HG03159 (cell line): ENCODE results near the gene SIGLEC11.
"Not testable (repeated sequence)": the region's sequence is repeated elsewhere in the genome, so short reads cannot be mapped to it uniquely, and the experiment has no call there.

ENCODE experiments used
- ATAC-seq: cut with Tn5 transposase; IDR thresholded peaks from one replicate; pipeline ENCODE4 v1.9.1; 2021; ENCODE audit warnings: mild to moderate bottlenecking, moderate library complexity; ENCODE audit not compliant: unreplicated experiment

Gene SIGLEC11

DNA sequence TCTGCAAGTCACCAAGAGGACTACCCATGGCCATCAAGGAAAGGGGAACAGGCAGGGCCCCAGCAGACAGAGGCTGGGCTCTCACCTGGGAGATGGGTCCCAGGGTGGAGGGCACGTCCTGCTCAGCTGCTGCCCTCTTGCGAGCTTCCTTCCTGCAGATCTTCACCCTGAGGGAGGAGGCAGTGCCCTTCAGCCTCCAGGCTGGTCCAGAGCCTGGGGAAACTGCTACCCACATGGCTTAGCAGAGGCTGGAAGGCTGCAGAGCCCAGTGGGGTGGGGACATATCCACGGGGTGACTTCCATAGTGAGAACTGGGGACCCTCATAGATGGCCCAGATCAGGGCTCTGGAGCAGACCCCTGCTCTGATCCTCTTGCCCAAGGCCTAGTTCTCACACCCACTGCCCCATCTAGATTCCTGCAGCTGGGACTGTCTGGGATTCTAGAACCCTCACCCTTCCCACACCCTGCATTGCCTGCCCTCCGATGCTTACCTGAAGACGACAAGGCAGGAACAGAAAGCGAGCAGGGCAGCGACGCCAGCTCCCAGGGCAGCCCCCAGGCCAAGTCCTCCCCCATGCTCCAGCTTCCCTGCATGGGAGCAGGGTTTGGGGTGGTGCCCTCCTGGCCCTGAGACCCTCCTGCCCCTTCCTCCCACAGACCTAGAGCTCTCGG lies 9.0 kb downstream of the SIGLEC11 start:
- no peak for ATAC-seq

DNA sequence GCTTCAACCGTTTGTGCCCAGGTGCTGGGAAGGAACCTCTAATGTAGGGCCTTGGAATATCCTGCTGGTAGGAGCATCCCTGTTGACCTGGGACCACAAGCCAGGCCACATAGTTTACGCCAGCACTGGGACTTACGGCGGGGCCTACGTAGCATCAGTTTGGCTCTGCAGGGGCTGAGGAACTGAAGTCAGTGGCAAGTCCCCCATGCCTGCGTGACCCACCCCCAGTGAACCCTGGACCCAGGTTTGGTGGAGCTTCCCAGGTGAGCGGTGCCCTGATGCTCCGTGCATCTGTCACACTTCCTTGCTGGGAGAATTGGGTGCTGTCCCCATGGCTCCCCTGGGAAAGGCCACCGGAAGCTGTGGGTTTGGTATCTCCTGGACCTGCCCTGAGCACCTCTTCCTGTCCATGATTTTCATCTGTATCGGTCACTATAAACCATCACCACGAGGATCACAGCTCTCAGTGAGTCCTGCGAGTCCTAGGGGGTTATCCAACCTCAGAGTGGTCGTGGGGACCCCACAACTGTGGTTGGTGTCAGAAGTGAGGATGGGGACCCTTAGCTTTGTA lies 9.9 kb downstream of the SIGLEC11 start:
- no peak for ATAC-seq

- ATAC-seq, result no peak
These were observed 10.4 kb downstream of the SIGLEC11 start for GRCh38 chr19:49950590-49950948.

GRCh38 chr19:49949742-49950589 lies 11.0 kb downstream of the SIGLEC11 start:
- ATAC-seq, result no peak

DNA sequence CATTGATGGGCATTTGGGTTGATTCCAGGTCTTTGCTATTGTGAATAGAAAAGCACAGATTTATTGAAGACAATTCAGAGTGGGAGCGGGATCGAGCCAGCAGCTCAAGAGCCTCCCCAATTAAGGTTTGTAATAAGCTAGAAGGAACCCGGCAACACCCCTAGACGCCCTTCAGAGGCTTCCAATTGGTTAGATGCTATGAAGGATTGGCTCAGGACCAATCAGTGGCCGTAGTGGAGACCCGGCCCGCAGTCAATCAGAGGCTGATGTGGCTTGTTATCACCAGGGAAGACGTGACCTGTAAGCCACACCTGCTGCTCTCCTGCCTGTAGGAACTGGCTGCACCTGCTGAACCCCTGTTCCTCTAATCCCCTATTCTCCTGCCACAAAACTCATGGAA lies 14.6 kb downstream of the SIGLEC11 start:
- ATAC-seq, result no peak

DNA sequence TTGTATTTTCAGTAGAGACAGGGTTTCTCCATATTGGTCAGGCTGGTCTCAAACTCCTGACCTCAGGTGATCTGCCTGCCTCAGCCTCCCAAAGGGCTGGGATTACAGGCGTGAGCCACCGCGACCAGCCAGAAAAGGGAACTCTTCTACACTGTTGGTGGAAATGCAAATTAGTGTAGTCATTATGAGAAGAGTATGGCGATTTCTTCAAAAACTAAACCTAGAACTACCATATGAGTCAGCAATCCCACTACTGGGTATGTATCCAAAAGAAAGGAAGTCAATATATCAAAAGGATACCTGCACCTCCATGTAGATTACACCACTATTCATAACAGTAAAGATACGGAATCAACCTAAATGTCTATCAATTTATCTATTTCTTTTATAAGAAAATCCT lies 16.4 kb downstream of the SIGLEC11 start:
- not testable (repeated sequence) for ATAC-seq

- ATAC-seq, result no peak
These were observed 20.5 kb downstream of the SIGLEC11 start for GRCh38 chr19:49940482-49940791.

- no peak for ATAC-seq
These were observed 21.1 kb downstream of the SIGLEC11 start for GRCh38 chr19:49939721-49940481.

GRCh38 chr19:49938662-49939061 lies 22.3 kb downstream of the SIGLEC11 start:
- ATAC-seq, result no peak

- no peak for ATAC-seq
These were observed 23.1 kb downstream of the SIGLEC11 start for GRCh38 chr19:49937750-49938381.

DNA sequence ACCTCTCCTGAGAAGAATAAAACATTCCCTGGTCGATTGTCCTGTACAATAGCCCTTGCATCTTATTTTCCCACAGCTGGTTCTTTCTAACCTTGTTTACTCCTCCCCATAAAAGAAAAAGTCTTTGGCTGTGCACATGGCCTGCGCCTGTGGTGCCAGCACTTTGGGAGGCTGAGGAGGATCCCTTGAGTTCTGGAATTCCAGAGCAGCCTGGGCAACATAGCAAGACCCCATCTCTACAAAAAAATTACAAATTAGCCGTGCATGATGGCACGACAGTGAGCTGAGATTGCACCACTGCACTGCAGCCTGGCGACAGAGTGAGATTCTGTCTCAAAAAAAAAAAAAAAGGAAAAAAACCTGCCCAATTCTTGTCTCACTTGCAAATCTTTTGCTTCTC lies 24.4 kb downstream of the SIGLEC11 start:
- no peak for ATAC-seq

GRCh38 chr19:49933643-49934042 lies 27.3 kb downstream of the SIGLEC11 start:
- ATAC-seq, result no peak

GRCh38 chr19:49932731-49933131 lies 28.2 kb downstream of the SIGLEC11 start:
- ATAC-seq, result no peak

GRCh38 chr19:49932041-49932451 lies 28.9 kb downstream of the SIGLEC11 start:
- ATAC-seq, result no peak

DNA sequence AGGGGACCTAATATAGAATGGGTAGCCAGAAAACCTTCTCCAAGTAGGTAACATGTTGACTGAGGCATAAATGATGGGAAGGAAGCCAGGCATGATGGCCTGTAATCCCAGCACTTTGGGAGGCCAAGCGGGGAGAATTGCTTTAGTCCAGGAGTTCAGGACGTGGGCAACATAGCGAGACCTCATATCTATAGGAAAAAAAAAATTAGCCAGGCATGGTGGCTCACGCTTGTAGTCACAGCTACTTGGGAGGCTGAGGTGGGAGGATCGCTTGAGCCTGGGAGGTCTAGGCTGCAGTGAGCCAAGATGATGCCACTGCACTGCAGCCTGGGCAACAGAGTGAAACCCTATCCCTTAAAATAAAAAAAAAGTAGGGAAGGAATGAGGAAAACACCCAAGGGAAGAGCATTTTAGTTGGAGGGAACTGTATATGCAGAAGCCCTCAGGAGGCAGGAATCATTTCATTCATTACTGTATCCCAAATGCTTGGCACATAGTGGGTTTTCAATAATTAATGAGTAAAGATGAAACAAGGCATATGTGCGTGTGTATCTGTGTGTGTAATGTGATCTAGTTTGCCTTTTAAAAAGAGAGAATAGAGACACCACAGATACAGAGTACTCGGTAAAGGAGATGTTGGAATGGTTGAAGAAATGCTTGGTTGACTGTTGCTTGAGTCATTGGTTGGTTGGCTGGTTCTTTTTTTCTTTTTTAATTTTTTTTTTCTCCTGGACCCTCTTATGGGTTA lies 29.5 kb downstream of the SIGLEC11 start:
- ATAC-seq, result no peak

GRCh38 chr19:49930483-49931011 lies 30.4 kb downstream of the SIGLEC11 start:
- ATAC-seq, result no peak

DNA sequence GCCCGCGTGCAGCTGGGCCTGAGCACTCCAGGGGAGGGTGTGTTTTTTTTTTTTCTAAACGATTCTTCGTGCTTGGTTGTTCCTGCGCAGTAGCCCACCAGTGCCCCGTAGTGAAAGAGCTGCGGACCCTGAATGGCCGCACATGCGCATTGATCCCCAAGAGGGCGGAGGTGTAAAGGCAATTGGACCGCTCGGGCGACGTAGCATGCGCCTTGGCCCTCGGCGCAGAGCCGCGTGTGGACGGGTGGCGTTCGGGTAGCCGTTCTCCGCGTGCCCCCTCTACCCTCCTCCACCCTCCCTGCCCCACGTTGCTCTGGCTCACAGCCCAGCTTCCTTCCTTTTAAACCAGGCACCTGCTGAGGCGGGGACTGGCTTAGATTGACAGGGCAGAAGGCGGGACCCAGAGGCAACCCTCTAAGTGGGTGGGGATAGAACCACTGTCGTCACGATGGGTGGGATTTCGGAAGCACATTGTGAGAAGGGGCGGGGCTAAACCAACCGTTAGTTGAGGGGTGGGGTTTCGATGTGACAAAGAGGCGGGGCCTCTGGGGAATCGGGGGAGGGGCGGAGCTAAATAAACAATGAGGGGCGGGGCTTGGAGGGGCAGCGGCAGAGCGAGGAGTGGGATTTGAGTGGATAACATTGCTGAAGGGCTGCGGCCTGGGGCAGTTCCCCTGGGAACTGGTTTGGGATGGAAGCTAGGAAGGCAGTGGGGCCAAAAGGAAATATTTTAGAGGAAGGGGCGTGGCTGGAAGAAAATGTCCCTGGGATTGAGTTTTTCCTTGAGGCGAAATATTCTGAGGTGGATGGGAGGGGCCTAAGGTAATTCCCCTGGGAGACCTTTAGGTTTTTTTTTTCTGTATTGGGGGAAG lies 31.1 kb downstream of the SIGLEC11 start:
- ATAC-seq, result peak; percentile 80

- ATAC-seq, result peak; percentile 54
These were observed 31.8 kb downstream of the SIGLEC11 start, which contains the start of the genes ATF5 and NUP62 for GRCh38 chr19:49929121-49929610. Gene ATF5 (plus strand): TSS chr19:49929205. CDS start chr19:49930851, 1,646 bp downstream. Gene NUP62 (minus strand): TSS chr19:49929504. CDS start chr19:49909807, 19,697 bp downstream.
